GM18861 (cell line): ENCODE results near the gene HAUS3.
"Not testable (repeated sequence)": the region's sequence is repeated elsewhere in the genome, so short reads cannot be mapped to it uniquely, and the experiment has no call there.

ENCODE experiments used
- ATAC-seq: cut with Tn5 transposase; IDR thresholded peaks from one replicate; pipeline ENCODE4 v1.9.1; 2021; ENCODE audit not compliant: unreplicated experiment

Gene HAUS3

GRCh38 chr4:2222838-2223237 is 19.1 kb downstream of the HAUS3 start:
- ATAC-seq = no peak

- not testable (repeated sequence) for ATAC-seq
These were observed 20.5 kb downstream of the HAUS3 start for GRCh38 chr4:2221378-2221777.

- ATAC-seq = peak; percentile 54
These were observed 21.8 kb downstream of the HAUS3 start for GRCh38 chr4:2220016-2220630.

- no peak for ATAC-seq
These were observed 22.6 kb downstream of the HAUS3 start for GRCh38 chr4:2219233-2219760.

GRCh38 chr4:2218436-2218835 is 23.5 kb downstream of the HAUS3 start:
- ATAC-seq = no peak

- no peak for ATAC-seq
These were observed 24.2 kb downstream of the HAUS3 start for GRCh38 chr4:2217726-2218125.

- no peak for ATAC-seq
These were observed 29.1 kb downstream of the HAUS3 start for GRCh38 chr4:2212831-2213230.

- ATAC-seq = not testable (repeated sequence)
These were observed 39.1 kb downstream of the HAUS3 start for GRCh38 chr4:2202789-2203188.

- no peak for ATAC-seq
These were observed 47.4 kb downstream of the HAUS3 start for GRCh38 chr4:2194496-2194895.

- no peak for ATAC-seq
These were observed 48.6 kb downstream of the HAUS3 start for GRCh38 chr4:2193326-2193725.

- ATAC-seq = no peak
These were observed 55.1 kb downstream of the HAUS3 start for GRCh38 chr4:2186865-2187172.

- no peak for ATAC-seq
These were observed 55.6 kb downstream of the HAUS3 start for GRCh38 chr4:2186133-2186864.

- ATAC-seq = no peak
These were observed 58.5 kb downstream of the HAUS3 start for GRCh38 chr4:2183394-2183793.

- ATAC-seq = no peak
These were observed 58.9 kb downstream of the HAUS3 start for GRCh38 chr4:2182994-2183393.

GRCh38 chr4:2180410-2180809 is 61.5 kb downstream of the HAUS3 start:
- ATAC-seq = no peak

GRCh38 chr4:2179717-2180116 is 62.2 kb downstream of the HAUS3 start:
- ATAC-seq = no peak

- ATAC-seq = no peak
These were observed 62.9 kb downstream of the HAUS3 start for GRCh38 chr4:2178986-2179385.
